Measurements from ENCODE around the gene PTCSC3. TPM values are rescaled to one million over a fixed set of nuclear protein-coding genes. Genes with fewer than 3 reads are reported as not detected.

PTCSC3 gene
- total and polyA plus RNA-seq, 7 donors = not detected

DNA sequence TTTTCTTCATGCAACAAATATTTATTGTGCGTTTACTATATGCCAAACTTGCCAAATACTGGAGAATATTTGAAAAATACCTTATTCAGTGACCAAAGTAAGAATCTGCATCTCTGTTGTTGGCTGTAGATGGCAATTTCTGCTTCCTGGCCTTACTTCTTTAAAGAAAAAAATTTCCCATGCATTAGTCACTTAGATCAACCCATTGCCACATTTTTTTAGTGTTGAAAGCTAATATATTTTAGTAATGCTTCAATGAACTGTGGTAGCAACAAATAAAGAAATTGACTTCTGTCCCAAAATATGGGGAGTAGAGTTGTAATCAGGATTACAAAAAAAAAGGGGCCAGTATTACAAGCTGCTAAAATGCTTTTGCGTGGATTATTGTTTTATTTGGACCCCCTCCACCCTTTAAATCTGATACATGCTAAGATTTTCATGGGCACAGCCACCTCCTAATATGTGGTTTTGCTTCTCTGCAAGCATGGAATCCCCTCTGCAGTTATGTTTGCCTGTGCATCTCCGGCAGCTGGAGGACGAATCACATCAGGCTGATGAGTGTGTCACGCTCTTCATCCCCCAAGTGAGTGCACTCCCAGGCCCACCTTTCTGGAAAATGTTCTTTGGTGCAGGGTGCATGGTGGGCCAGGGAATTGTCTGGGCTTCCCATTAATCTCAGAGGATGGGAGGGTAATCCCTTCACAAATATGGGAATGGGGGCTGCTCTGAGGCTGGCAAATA lies 38.1 kb upstream of the PTCSC3 start:
- TF ChIP-seq, protein P1, sequence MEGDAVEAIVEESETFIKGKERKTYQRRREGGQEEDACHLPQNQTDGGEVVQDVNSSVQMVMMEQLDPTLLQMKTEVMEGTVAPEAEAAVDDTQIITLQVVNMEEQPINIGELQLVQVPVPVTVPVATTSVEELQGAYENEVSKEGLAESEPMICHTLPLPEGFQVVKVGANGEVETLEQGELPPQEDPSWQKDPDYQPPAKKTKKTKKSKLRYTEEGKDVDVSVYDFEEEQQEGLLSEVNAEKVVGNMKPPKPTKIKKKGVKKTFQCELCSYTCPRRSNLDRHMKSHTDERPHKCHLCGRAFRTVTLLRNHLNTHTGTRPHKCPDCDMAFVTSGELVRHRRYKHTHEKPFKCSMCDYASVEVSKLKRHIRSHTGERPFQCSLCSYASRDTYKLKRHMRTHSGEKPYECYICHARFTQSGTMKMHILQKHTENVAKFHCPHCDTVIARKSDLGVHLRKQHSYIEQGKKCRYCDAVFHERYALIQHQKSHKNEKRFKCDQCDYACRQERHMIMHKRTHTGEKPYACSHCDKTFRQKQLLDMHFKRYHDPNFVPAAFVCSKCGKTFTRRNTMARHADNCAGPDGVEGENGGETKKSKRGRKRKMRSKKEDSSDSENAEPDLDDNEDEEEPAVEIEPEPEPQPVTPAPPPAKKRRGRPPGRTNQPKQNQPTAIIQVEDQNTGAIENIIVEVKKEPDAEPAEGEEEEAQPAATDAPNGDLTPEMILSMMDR (IDR thresholded peaks at IDR 0.05) = no peak
- intact Hi-C loops (cut with DNase I) = no loop called here
- ATAC-seq = no peak

DNA sequence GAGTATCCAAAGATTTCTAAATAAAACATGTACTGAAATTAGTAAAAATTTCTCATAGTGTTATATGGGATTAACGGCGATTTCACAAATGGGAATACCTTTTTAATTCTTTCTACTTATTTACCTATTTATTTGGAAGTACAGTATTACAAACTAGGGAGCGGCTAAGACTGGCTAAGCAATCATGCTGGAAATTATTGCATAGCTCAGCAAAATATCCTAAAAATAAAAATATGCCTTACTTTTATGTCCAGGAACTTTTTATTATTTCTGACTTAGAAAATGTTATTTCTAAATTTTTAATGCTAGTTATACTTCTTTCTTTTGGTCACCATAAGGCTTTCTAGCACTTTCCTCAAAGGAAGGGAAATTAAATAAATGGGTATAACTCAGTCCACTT lies 36.5 kb upstream of the PTCSC3 start:
- intact Hi-C loops (cut with DNase I) = no loop called here
- H3K4me3 ChIP-seq = no peak overlapping the region
- no peaks in the 10 kb centered on the region for H3K4me1 ChIP-seq
- DNase-seq = no peak
- H3K27ac ChIP-seq = no peak overlapping the region
- H3K36me3 ChIP-seq (ENCODE audit: insufficient read depth in 1 of 2, low read depth in 1 of 2) = no peaks in the 10 kb centered on the region
- WGBS, 3 donors = 94 to 97% (median 95%) methylated on average over 3 of the region's 3 CpGs
- peaks cover 0 to 9% (median 6%) of the 10 kb centered on the region in 3 donors for H3K27me3 ChIP-seq (ENCODE audit: insufficient read depth in 3 of 3, low read length in 2 of 3)
- TF ChIP-seq, protein P1 (IDR thresholded peaks at IDR 0.05) = no peak
- no peak for ATAC-seq
- H3K9me3 ChIP-seq = no peaks in the 10 kb centered on the region

More for the DNA sequence above, 38.1 kb upstream of the PTCSC3 start:
- Histone ChIP-seq H3K9me3 (no peaks in the 10 kb centered on the region), H3K4me1 (no peaks in the 10 kb centered on the region), H3K27me3 (ENCODE audit: insufficient read depth in 3 of 3, low read length in 2 of 3) (peaks cover 0 to 9% (median 7%) of the 10 kb centered on the region in 3 donors), H3K4me3 (no peak overlapping the region), H3K36me3 (ENCODE audit: insufficient read depth in 1 of 2, low read depth in 1 of 2) (no peaks in the 10 kb centered on the region), H3K27ac (no peak overlapping the region)
- DNase-seq = no peak
- WGBS, 3 donors = 42 to 50% (median 45%) methylated on average over 5 of the region's 5 CpGs

DNA sequence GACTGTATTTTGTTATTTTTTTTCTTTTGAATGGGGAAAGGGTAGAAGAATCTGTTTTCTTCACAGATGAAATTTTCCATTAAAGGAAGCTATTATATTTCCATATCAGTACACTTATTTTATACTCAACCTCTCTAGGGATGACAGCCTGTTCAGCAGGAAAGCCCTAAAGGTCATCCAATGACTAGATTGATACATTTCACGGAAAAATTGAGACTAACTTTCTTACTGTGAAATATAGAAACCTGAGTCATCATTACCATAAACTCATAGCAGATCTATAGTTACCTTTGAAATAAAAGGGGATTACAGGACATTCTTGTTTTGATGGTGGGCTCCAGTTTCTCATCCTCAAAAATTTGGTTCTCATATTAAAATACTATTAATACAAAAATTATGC lies 36.1 kb upstream of the PTCSC3 start:
- Histone ChIP-seq H3K4me1 (no peaks in the 10 kb centered on the region), H3K27me3 (ENCODE audit: insufficient read depth in 3 of 3, low read length in 2 of 3) (peaks cover 0 to 9% (median 4%) of the 10 kb centered on the region in 3 donors), H3K36me3 (ENCODE audit: insufficient read depth in 1 of 2, low read depth in 1 of 2) (no peaks in the 10 kb centered on the region), H3K9me3 (no peaks in the 10 kb centered on the region), H3K4me3 (no peak overlapping the region), H3K27ac (no peak overlapping the region)
- TF ChIP-seq, protein P1 (IDR thresholded peaks at IDR 0.05) = no peak
- no peak for ATAC-seq
- no peak for DNase-seq
- intact Hi-C loops (cut with DNase I) = no loop called here
- WGBS, 3 donors = 33 to 68% (median 40%) methylated on average over 1 of the region's 1 CpG

DNA sequence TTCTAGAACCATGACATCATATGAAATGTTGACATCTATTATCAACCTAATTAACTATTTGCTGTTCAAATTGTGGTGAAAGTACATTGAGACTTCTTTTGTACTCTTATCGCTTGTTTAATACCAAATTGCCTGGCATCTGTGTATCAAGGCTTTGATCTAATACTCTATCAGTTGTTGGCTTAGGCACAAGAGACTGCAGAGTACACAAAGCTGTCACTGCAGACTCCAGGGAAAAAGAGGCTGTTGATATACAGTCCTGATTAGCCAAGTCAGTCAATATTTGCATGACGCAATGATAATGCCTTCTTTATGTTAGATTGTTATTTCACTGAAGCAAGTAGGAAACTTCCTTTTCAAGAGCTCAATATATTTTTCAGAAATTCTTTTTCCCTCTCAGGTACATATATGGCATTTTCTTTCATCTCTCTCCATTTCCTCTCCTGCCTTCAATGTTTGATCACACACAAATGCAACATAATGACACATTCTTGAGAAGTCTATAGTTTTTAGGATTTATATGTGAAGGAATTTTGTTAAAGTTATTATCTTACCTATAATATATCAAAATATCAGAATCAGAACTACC lies 32.3 kb upstream of the PTCSC3 start:
- WGBS, 3 donors = 75 to 77% (median 77%) methylated on average over 2 of the region's 2 CpGs

More for the DNA sequence above, 32.3 kb upstream of the PTCSC3 start:
- no peak for DNase-seq
- Histone ChIP-seq H3K27ac (no peak overlapping the region), H3K9me3 (no peaks in the 10 kb centered on the region), H3K4me3 (no peak overlapping the region), H3K27me3 (ENCODE audit: insufficient read depth in 3 of 3, low read length in 2 of 3) (no peaks in the 10 kb centered on the region), H3K4me1 (no peaks in the 10 kb centered on the region), H3K36me3 (ENCODE audit: insufficient read depth in 1 of 2, low read depth in 1 of 2) (no peaks in the 10 kb centered on the region)
- intact Hi-C loops (cut with DNase I) = no loop called here
- ATAC-seq = no peak
- TF ChIP-seq, protein P1 (IDR thresholded peaks at IDR 0.05) = no peak

Data from psoas muscle (tissue), 8 donors.